Keratinocyte (primary cell): ENCODE results near the gene PGAM4.

ENCODE experiments used
- EZH2 ChIP-seq: IDR thresholded peaks from one replicate; pipeline ENCODE4 v1.6.1; 2012; ENCODE audit warnings: inconsistent platforms, mild to moderate bottlenecking, low read length, moderate library complexity
- TF ChIP-seq, protein P1 (sequence below), 3 experiments: IDR thresholded peaks in 1 of 3; conservative IDR thresholded peaks in 1 of 3; optimal IDR thresholded peaks in 1 of 3; 2 replicates in 2 of 3; 3 replicates in 1 of 3; pipeline versions ENCODE3 to v1.5.1; 2011; ENCODE audit warnings: low read length in 3 of 3, mild to moderate bottlenecking in 3 of 3, moderate library complexity in 2 of 3, control low read depth in 1 of 3, inconsistent platforms in 1 of 3; ENCODE audit not compliant: insufficient read depth in 2 of 3; ENCODE audit errors: extremely low read depth in 1 of 3

DNA sequence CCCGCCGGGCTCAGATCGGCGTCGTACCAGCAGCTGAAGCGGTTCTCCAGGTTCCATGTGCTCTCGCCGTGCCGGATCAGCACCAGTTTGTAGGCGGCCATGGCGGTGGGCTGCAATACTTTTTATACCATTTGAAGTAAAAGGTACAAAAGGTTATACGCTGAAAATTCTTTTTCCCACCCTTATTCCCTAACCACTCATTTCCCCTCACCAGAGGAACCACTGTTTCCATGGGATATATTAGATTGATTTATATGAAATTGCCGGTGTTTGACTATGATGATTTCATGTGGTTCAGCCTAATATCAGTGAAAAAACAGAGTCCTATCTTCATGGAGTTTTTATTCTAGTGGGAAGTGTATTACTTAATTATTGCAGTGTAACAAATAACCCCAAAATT lies at the start of gene PGAM4:
- no peak for TF ChIP-seq EZH2
- TF ChIP-seq, protein P1, sequence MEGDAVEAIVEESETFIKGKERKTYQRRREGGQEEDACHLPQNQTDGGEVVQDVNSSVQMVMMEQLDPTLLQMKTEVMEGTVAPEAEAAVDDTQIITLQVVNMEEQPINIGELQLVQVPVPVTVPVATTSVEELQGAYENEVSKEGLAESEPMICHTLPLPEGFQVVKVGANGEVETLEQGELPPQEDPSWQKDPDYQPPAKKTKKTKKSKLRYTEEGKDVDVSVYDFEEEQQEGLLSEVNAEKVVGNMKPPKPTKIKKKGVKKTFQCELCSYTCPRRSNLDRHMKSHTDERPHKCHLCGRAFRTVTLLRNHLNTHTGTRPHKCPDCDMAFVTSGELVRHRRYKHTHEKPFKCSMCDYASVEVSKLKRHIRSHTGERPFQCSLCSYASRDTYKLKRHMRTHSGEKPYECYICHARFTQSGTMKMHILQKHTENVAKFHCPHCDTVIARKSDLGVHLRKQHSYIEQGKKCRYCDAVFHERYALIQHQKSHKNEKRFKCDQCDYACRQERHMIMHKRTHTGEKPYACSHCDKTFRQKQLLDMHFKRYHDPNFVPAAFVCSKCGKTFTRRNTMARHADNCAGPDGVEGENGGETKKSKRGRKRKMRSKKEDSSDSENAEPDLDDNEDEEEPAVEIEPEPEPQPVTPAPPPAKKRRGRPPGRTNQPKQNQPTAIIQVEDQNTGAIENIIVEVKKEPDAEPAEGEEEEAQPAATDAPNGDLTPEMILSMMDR (optimal IDR thresholded peaks at IDR 0.05 in 1 of 3, IDR thresholded peaks at IDR 0.05 in 1 of 3, conservative IDR thresholded peaks at IDR 0.05 in 1 of 3; ENCODE audit: extremely low read depth in 1 of 3, insufficient read depth in 2 of 3, low read length in 3 of 3) = no peak
